SH-SY5Y (cell line): ENCODE results near the gene TAPT1.

ENCODE experiments used
- GATA2 ChIP-seq: IDR thresholded peaks from 2 replicates; pipeline ENCODE4 v1.6.1; 2011; ENCODE audit warnings: mild to moderate bottlenecking, low read depth, low read length
- GATA3 ChIP-seq: IDR thresholded peaks from 2 replicates; pipeline ENCODE4 v1.6.1; 2011; ENCODE audit warnings: low read depth, mild to moderate bottlenecking, low read length, moderate library complexity

DNA sequence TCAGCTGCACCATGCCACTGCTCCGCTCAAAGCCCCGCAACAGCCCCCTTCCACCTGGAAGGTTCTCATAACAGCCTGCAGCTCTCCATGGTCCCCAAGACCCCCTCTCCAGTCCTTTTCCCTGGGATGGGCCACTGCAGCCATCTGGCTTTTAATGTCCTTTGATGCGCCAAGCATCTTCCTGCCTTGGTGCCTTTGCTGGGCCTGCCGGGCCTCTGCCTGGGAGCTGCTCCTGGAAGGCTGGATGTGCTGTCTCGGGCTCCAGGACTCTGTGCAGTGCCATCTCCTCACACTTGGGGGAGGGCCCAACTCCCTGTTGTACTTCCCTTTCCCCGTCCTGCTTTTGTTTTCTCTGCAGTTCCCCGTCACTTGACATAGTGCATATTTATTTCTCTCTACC, 60.3 kb downstream of the TAPT1 start:
- TF ChIP-seq GATA2 (no peak), GATA3 (no peak)
